Endothelial cell of umbilical vein (primary cell): Measurements from ENCODE around the gene SLC5A2. TPM values are rescaled to one million over a fixed set of nuclear protein-coding genes. Genes with fewer than 3 reads are reported as not detected.
A peak's percentile ranks its signal among the peaks of the same experiment; 100 is the strongest.

Experiments used
- BruUV-seq: library from RNA; stranded (reverse); fragments of 400-500 nt; replicated peaks from 2 replicates; lab custom pipeline; 2021; lab: Mats Ljungman, UMichigan
- CTCF ChIA-PET: fragments of 300-600, 350-600 bp; sonication (Branson Sonifier 250); formaldehyde crosslinking; loops from one replicate; lab custom pipeline; 2021; ENCODE audit warnings: antibody characterized with exemption, inconsistent platforms; lab: Charles Lee
- POLR2A ChIA-PET: fragments of 300-600, 350-600 bp; sonication (Branson Sonifier 250); formaldehyde crosslinking; loops from one replicate; lab custom pipeline; 2021; ENCODE audit warnings: antibody characterized with exemption, inconsistent platforms; lab: Charles Lee
- DNase-seq: peaks from one replicate; pipeline ENCODE4 v3.0.0-alpha.2; 2011; ENCODE audit warnings: low read depth, low spot score
- FAIRE-seq: peaks from 2 replicates; lab custom pipeline; 2011; peaks lifted over from hg19 to GRCh38; lab: Jason Lieb, UNC
- H2AFZ ChIP-seq: 2 replicates; pipeline ENCODE4 v1.6.0; 2012; ENCODE audit warnings: low read depth, low read length, control low read depth, inconsistent platforms
- H3K27ac ChIP-seq: 2 replicates; pipeline ENCODE4 v1.5.1; 2011; ENCODE audit warnings: low read depth, mild to moderate bottlenecking, control low read depth, low read length, moderate library complexity; ENCODE audit not compliant: insufficient read depth
- H3K27me3 ChIP-seq, 2 experiments: 2 replicates each; pipeline versions ENCODE4 v1.6.0 to v1.6.1; 2011; ENCODE audit warnings: low read length in 2 of 2, mixed read lengths in 1 of 2; ENCODE audit not compliant: control insufficient read depth in 2 of 2, insufficient read depth in 2 of 2
- H3K36me3 ChIP-seq, 2 experiments: 2 replicates in 1 of 2; 3 replicates in 1 of 2; pipeline ENCODE4 v1.5.1; 2011; ENCODE audit warnings: low read length in 2 of 2, mild to moderate bottlenecking in 1 of 2, moderate library complexity in 1 of 2; ENCODE audit not compliant: control insufficient read depth in 2 of 2, insufficient read depth in 2 of 2; ENCODE audit errors: extremely low read depth in 1 of 2
- H3K4me1 ChIP-seq: 3 replicates; pipeline ENCODE4 v1.5.1; 2011; ENCODE audit warnings: mild to moderate bottlenecking, low read length; ENCODE audit not compliant: control insufficient read depth, insufficient read depth; ENCODE audit errors: extremely low read depth
- H3K4me2 ChIP-seq: 2 replicates; pipeline ENCODE4 v1.6.1; 2011; ENCODE audit warnings: low read length, control low read depth, mixed read lengths; ENCODE audit not compliant: insufficient read depth
- H3K4me3 ChIP-seq, 3 experiments: fragments of 200-600 bp in 1 of 3; sonication (generic), shearing (Covaris generic) in 1 of 3; replicated peaks in 1 of 3; 2 replicates each; pipeline ENCODE4 v1.5.1; 2011 to 2016; ENCODE audit warnings: control low read depth in 3 of 3, low read length in 3 of 3, mild to moderate bottlenecking in 2 of 3, inconsistent platforms in 1 of 3, low read depth in 1 of 3, moderate library complexity in 1 of 3; ENCODE audit not compliant: insufficient read depth in 1 of 3
- H3K79me2 ChIP-seq: 2 replicates; pipeline ENCODE4 v1.6.0; 2012; ENCODE audit warnings: low read length, inconsistent platforms; ENCODE audit not compliant: control insufficient read depth, insufficient read depth
- H3K9ac ChIP-seq: replicated peaks from 2 replicates; pipeline ENCODE3; 2011; ENCODE audit warnings: low read length, control low read depth; ENCODE audit not compliant: insufficient read depth; ENCODE audit errors: extremely low read depth
- H3K9me1 ChIP-seq: replicated peaks from 3 replicates; pipeline ENCODE4 v1.6.0; 2011; ENCODE audit warnings: mild to moderate bottlenecking, low read length; ENCODE audit not compliant: control insufficient read depth, insufficient read depth; ENCODE audit errors: extremely low read depth
- H3K9me3 ChIP-seq: replicated peaks from 2 replicates; pipeline ENCODE4 v1.5.1; 2012; ENCODE audit warnings: low read length, inconsistent platforms; ENCODE audit not compliant: control insufficient read depth, insufficient read depth
- H4K20me1 ChIP-seq: replicated peaks from 2 replicates; pipeline ENCODE3; 2011; ENCODE audit warnings: mild to moderate bottlenecking, low read length; ENCODE audit not compliant: control insufficient read depth, insufficient read depth; ENCODE audit errors: extremely low read depth
- CTCF ChIP-seq, 2 donors: IDR thresholded peaks; 1 replicate in 1 of 2; 2 replicates in 1 of 2; pipeline ENCODE4 v1.5.1; 2011; ENCODE audit warnings: low read length in 2 of 2, mild to moderate bottlenecking in 2 of 2, moderate library complexity in 2 of 2, control low read depth in 1 of 2, inconsistent platforms in 1 of 2, low read depth in 1 of 2; ENCODE audit not compliant: insufficient read depth in 1 of 2; ENCODE audit errors: extremely low read depth in 1 of 2
- FOS ChIP-seq: IDR thresholded peaks from 2 replicates; pipeline ENCODE4 v1.6.1; 2011; ENCODE audit warnings: mild to moderate bottlenecking, low read length, moderate library complexity, borderline replicate concordance; ENCODE audit not compliant: insufficient read depth
- MYC ChIP-seq: IDR thresholded peaks from one replicate; pipeline ENCODE4 v1.6.1; 2011; ENCODE audit warnings: mild to moderate bottlenecking, low read depth, low read length
- POLR2AphosphoS5 ChIP-seq: IDR thresholded peaks from 2 replicates; pipeline ENCODE4 v1.6.1; 2012; ENCODE audit warnings: low read depth, mild to moderate bottlenecking, control low read depth, low read length, moderate library complexity; ENCODE audit not compliant: insufficient read depth
- dilution Hi-C: fragments of 300-500 bp; cut with MboI; formaldehyde crosslinking; loops from one replicate; pipeline ENCODE4 v1.15.0; 2019; ENCODE audit warnings: low sequenced_read_pairs; ENCODE audit not compliant: extremely low pct_ligation_motif_present
- intact Hi-C: fragments of 100-400 bp; cut with micrococcal nuclease; formaldehyde crosslinking; loops from one replicate; pipeline ENCODE4 v1.10.0; 2022
- polyA plus RNA-seq, 4 experiments: library from polyadenylated mRNA; depleted of rRNA in 3 of 4; stranded (reverse) in 3 of 4; unstranded in 1 of 4; fragments of >200 nt; gene quantifications; 2 replicates each; pipeline versions ENCODE4 v1.2.1 to v1.2.3, GENCODE V29; 2011 to 2012; ENCODE audit warnings: missing spikeins in 1 of 4
- total RNA-seq: library from RNA; stranded (reverse); gene quantifications from 2 replicates; pipeline ENCODE4 v1.2.3, GENCODE V29; 2021

Gene SLC5A2
- total and polyA plus RNA-seq, 2 donors (not counting 3 experiments of a cell fraction or from before 2014, with no cell fraction given), result 0.03 TPM; not detected in 1

DNA sequence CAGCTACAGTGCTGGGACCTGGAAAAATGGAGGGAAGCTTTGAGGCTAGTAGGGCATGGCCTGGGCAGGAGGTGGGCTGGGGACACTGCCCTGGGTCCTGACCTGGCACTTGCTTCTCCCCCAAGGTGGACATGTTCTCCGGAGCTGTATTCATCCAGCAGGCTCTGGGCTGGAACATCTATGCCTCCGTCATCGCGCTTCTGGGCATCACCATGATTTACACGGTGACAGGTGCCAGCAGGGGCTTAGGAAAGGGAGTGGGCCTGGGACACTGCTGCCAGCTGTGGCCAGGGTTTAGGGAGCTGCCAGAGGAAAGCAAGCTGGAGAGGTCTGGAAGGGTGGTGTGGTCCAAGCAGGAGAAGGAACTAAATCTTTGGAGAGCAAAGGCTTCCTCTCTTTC lies 3.1 kb downstream of the SLC5A2 start:
- TF ChIP-seq MYC (no peak), FOS (no peak)
- Histone ChIP-seq H3K27ac (no peak overlapping the region), H3K4me2 (no peak overlapping the region), H3K79me2 (no peaks in the 10 kb centered on the region), H3K4me1 (peaks cover 11% of the 10 kb centered on the region), H3K36me3 (no peaks in the 10 kb centered on the region), H3K9ac (no peak overlapping the region), H3K4me3 (no peak overlapping the region), H2AFZ (no peak overlapping the region), H3K27me3 (peaks cover 3 to 24% of the 10 kb centered on the region in 2 experiments), H3K9me3 (no peaks in the 10 kb centered on the region), H3K9me1 (no peaks in the 10 kb centered on the region), H4K20me1 (no peaks in the 10 kb centered on the region)
- FAIRE-seq (no peak), DNase-seq (no peak)
- no TSS peak for BruUV-seq
- intact Hi-C loops (no loop called here), dilution Hi-C loops (no loop called here)
- CTCF ChIA-PET, result no interaction called here
- POLR2A ChIA-PET, result interaction anchor here (1.3 kb wide), 1 partner anchor 8 kb away, joined by 3 read pairs; no protein-coding TSS in a partner anchor

DNA sequence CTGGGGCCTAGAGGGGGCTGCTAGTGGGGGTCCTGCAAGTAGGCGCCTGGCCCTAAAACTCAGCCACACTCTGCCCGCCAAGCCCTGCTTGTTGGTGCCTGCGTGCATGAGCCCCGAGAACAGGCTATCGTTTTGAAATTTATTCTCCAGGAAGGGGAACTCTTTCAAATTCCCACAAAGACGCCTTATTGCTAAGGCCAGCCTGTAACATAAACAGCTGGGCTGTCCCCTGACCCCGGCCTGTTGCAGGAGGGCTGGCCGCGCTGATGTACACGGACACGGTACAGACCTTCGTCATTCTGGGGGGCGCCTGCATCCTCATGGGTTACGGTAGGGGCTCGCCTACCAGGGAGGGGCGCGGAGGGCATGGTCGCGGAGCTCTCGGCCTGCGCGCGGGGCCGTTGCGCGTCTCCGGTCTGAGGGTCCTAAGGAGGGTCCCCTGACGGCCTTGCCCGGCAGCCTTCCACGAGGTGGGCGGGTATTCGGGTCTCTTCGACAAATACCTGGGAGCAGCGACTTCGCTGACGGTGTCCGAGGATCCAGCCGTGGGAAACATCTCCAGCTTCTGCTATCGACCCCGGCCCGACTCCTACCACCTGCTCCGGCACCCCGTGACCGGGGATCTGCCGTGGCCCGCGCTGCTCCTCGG lies 4.3 kb downstream of the SLC5A2 start:
- intact Hi-C loops (no loop called here), dilution Hi-C loops (no loop called here)
- no peak for TF ChIP-seq POLR2AphosphoS5
- TF ChIP-seq CTCF (IDR thresholded peaks at IDR 0.05; ENCODE audit: extremely low read depth in 1 of 2, insufficient read depth in 1 of 2, low read depth in 1 of 2, low read length in 2 of 2), result no peak
- TF ChIP-seq FOS, result no peak
- no peak for TF ChIP-seq MYC
- BruUV-seq, result no TSS peak
- Histone ChIP-seq H4K20me1 (no peaks in the 10 kb centered on the region), H3K36me3 (peaks cover 0 to under 1% of the 10 kb centered on the region in 2 experiments), H3K4me3 (peak overlapping the region in 1 of 3 experiments; percentile 35), H3K4me1 (peaks cover 11% of the 10 kb centered on the region), H3K4me2 (peak overlapping the region; percentile 20), H3K27ac (no peak overlapping the region), H3K9ac (no peak overlapping the region), H3K9me1 (no peaks in the 10 kb centered on the region), H3K27me3 (peaks cover 3 to 24% of the 10 kb centered on the region in 2 experiments), H2AFZ (peak overlapping the region; percentile 66), H3K79me2 (no peaks in the 10 kb centered on the region), H3K9me3 (no peaks in the 10 kb centered on the region)
- POLR2A ChIA-PET, result interaction anchor here (1.3 kb wide), 1 partner anchor 9 kb away, joined by 3 read pairs; no protein-coding TSS in a partner anchor
- FAIRE-seq, result peak; percentile 21
- no peak for DNase-seq
- CTCF ChIA-PET, result interaction anchor here (1.0 to 1.2 kb wide), 2 partner anchors 12 to 14 kb away, joined by 3 read pairs; no protein-coding TSS in a partner anchor
